H1 (cell line): Measurements from ENCODE around the gene TRIM5. TPM values are rescaled to one million over a fixed set of nuclear protein-coding genes. Genes with fewer than 3 reads are reported as not detected.

Source experiments
- BACH1 ChIP-seq: IDR thresholded peaks from 2 replicates; pipeline ENCODE4 v1.6.1; 2012; ENCODE audit warnings: low read length, improper control_type of control experiment
- BCL11A ChIP-seq, 2 experiments: IDR thresholded peaks; one replicate each; pipeline ENCODE4 v1.6.1; 2011; ENCODE audit warnings: low read depth in 2 of 2, low read length in 2 of 2, mild to moderate bottlenecking in 2 of 2
- POLR2AphosphoS5 ChIP-seq: IDR thresholded peaks from 2 replicates; pipeline ENCODE4 v1.6.1; 2011; ENCODE audit warnings: low read depth, low read length
- RXRA ChIP-seq: IDR thresholded peaks from 2 replicates; pipeline ENCODE4 v1.6.1; 2011; ENCODE audit warnings: low read depth, mild to moderate bottlenecking, low read length, moderate library complexity; ENCODE audit not compliant: insufficient read depth
- SP4 ChIP-seq: IDR thresholded peaks from 2 replicates; pipeline ENCODE4 v1.6.1; 2012; ENCODE audit warnings: low read length, inconsistent platforms
- USF2 ChIP-seq: IDR thresholded peaks from 2 replicates; pipeline ENCODE4 v1.6.1; 2011; ENCODE audit warnings: low read length, improper control_type of control experiment
- polyA plus RNA-seq, 7 experiments: library from polyadenylated mRNA; depleted of rRNA in 3 of 7; stranded (reverse) in 5 of 7; unstranded in 2 of 7; fragments of >200 nt in 5 of 7; fragments of 200-250 nt in 2 of 7; gene quantifications; 1 replicate in 5 of 7; 2 replicates in 1 of 7; 4 replicates in 1 of 7; pipeline versions ENCODE4 v1.2.1 to v1.2.3, GENCODE V29; 2011 to 2013; ENCODE audit warnings: missing spikeins in 2 of 7, mixed read lengths in 2 of 7
- total RNA-seq: library from RNA; stranded (reverse); fragmentation: NEBNext Ultra II Directional; extraction: Animal tissue kit (Norgen Biotek cat#: 25700); gene quantifications from 2 replicates; pipeline ENCODE4 v1.2.1, GENCODE V29; 2021

Gene TRIM5
- total and polyA plus RNA-seq, 2 of the 8 experiments (the other 6 are each of a cell fraction or from before 2014, with no cell fraction given), result 23.5 to 35.5 TPM

- TF ChIP-seq USF2, result no peak
- TF ChIP-seq SP4, result no peak
- no peak for TF ChIP-seq POLR2AphosphoS5
- no peak for TF ChIP-seq BACH1
- no peak for TF ChIP-seq RXRA
- TF ChIP-seq BCL11A (IDR thresholded peaks at IDR 0.05; ENCODE audit: low read depth in 2 of 2, low read length in 2 of 2), result no peak
Measured at GRCh38 chr11:5690216-5690615, 5.3 kb upstream of the TRIM5 start (continued).
